NCI-H2196 treated with DMSO at 0.1 percent for 48 hours (cell line): ENCODE results near the gene RELL2.

Experiments
- DNase-seq: peaks from one replicate; lab custom pipeline; 2025; ENCODE audit not compliant: unreplicated experiment; lab: John Stamatoyannopoulos, UW

Gene RELL2

DNA sequence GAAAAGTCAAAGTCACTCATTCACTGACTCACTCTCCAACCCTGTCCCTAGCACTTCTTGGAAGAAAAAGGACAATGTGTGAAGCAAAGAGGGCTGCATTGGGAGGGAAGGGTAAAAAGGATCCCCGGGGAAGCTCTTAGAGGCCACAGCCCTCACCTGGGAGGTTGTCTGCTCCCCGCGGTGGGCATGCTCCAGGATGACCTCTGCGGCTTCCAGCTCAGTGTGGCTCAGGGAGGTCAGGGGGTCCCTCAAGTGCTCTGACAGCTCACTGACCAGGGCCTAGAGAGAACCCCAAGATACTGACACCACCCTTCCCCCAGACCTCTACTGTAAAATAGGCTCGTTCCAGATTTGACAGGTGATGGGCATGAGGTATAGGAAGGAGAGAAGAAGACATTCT lies 10.4 kb downstream of the RELL2 start:
- DNase-seq = no peak

DNA sequence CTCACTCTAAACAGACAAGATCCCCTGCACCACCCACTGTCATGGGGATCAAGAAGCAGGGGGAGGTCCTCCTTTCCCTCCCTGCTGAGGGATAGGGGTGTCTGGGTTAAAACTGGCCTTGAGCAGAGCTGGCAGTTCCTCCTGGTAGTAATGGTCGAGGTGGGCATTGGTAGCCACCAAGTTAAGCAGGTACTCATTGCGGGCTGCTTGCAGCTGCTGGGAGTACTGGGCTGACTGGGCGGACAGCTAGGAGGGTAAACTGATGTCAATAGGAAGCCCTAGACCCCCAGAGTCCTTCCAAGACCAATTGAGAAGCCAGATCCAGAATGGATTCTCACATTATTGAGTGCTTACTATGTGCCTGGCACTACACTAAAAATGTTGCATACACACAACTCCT lies 11.1 kb downstream of the RELL2 start:
- no peak for DNase-seq

DNA sequence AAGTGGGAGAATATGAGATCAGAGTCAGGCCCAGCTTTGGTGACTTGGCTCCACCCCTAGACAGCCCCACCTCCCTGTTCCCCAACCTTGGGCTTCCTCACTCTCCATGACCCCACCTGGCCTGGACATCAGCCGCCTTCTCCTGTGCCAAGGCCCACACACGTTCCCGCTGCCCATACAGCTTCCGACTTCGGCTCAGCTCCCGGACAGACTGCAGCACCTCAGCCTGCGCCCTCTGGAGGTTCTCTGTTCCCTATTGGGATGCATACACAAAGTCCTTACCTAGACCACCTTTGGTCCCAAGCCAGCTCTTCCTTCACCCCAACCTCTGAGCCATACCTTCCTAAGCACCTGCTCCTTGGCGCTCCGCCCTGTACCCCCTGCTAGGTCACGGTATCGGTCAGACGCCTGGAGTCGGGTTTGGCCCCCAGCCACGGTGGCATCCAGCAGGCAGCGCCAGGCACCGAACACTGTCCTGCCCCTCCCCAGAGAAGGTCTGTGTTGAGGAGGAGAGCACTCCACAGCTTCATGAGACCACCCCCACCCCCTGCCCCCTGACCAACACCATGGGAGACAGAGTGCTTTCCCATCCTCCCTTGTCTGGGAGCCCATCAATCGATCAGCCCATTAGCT lies 12.4 kb downstream of the RELL2 start:
- no peak for DNase-seq

DNA sequence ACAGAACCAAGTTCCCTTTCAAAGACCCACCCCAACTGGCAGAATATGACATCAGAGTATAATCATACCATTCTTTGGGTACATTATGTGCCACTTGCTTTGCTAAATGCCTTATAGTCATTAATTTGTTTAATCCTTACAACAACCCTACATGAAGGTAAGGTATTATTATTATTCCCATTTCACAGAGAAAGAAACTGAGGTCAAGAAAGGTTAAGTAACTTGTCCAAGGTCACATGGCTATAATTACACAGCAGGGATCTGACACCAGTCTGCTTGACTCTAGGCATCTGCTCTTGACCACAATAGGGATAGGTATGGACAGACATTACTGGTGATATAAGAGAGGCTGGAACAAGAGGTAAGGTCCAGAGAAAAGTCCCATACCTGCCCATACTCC lies 13.2 kb downstream of the RELL2 start:
- DNase-seq = no peak

DNA sequence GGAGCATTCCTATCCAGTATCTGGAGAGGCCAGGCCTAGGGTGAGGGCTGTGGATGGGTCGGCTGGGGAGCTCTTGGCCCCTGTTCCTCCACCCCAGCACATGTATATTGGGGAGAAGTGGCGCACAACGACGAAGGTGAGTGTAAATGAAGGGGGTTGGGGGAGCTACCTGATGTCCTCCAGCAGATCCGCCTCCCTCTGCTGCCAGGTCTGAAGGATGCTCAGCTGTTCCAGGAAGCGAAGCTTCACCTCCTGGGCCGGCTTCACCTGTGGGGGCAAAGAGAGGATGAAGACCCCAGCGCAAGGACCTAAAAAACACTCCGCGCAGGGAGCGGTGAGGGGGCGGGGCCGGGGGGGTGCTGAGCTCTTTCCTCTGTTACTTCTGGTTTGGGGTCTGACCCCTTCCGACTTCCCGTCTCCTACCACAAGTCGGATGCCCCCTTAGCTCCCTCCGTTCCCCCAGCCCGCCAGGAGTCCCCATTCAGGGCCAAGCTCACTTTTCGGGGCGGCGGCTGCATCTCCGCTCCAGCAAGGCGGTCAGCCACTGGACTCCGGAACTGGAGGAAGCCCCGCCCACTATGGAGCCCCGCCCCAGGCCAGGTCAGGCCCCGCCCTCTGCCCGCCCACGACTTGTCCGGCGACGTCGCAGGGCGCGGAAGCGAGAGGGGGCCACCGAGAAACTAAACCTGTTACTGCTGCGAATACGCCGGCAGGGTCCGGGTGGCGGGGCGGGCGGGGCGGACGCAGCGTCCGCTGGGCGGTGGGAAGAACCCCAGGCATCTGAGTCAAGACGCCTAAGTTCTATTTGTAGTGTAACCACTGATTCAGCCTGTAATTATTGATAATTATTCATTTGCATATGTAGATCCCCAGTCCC lies 14.3 kb downstream of the RELL2 start, which contains the start of gene FCHSD1:
Gene FCHSD1 (minus strand): TSS at position 568 of the 877 bp plus-strand sequence. CDS start 50 bp downstream, at position 518.
- DNase-seq = peak; percentile 73

DNA sequence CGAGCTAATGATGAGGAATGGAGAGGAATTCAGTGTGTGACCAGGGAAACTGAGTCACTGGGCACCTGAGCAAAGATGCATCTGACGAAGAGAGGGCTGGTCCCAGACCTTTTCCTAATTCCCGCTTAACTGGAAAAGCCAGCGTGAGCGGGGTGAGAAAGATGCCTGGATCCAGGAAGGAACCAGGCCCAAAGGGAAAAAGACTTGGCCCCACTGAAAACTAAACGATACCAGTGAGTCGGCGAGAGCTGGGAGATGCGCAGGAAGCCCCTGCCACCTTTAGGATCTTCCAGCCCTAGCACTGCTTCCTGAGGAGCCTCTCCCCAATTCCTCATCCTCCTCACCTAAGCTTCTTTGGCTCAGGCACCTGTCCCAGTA lies 14.9 kb downstream of the RELL2 start:
- no peak for DNase-seq

DNA sequence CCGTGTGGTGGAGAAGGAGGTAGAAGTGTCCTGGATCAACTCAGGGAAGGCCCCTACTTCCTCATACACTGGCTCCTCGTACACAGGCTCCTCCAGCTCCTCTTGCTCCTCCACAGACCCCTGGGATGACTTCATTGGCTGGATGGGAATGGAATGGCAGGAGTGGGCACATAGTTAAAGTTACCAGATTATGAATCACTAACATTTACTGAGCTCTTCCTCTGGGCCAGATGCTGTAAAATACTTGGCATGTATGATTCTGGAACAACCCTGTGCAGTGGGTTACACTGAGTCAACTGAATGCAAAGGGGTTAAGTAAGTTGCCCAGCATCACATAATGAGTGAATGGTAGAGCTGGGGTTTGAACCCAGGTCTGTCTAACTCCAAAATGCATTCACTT lies 17.5 kb downstream of the RELL2 start:
- DNase-seq = no peak

DNA sequence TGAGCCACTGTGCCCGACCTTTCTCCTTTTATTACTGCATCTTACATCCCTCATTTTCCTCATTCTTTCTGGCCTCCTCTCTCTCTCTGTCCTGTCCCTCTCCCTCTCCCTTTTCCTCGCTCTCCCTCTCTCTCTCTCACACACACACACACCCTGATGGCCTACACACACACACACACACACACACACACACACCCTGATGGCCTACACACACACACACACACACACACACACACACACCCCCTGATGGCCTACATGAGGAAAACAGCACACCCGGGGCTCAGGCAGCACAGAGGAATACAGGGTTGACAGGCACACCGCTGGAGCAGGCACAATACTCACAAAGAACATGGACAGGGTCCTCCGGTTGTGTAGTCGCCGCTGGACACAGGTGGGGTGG lies 18.2 kb downstream of the RELL2 start:
- DNase-seq = no peak

DNA sequence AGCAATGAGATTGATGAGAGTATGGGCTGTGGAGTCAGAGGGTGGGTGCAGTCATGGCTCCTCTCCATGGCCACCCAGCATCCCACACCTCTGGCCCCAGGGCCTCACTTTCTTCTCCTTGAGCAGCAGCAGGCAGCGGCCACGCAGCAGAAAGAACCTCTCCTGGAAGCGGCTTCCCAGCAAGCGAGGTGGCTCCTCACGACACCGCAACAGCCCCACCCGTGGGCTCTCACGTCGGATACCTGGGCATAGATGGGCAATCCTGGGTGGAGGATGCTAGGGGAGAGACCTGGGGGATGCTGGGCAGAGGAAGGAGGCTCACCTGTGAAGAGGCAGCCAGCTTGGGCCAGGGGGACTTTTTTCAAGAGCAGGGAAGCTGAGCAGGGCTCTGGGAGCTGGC lies 19.6 kb downstream of the RELL2 start:
- DNase-seq = no peak

DNA sequence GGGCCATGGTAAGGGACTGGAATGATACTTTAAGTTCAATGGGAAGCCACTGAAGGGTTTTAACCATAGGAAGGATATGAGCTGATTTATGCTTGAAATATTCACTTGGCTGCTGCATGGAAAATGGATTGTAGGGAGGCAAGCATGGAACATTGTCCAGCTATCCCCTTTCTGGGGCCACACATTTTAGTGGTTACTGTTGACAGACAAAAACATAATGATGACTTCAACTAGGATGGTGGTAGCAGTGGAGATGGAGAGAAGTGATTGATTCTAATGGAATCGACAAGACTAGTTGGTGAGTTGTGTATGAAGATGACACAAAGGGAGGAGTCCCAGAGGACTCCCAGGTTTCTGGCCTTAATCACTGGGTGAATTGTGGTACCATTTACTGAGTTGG lies 20.6 kb downstream of the RELL2 start:
- DNase-seq = no peak

DNA sequence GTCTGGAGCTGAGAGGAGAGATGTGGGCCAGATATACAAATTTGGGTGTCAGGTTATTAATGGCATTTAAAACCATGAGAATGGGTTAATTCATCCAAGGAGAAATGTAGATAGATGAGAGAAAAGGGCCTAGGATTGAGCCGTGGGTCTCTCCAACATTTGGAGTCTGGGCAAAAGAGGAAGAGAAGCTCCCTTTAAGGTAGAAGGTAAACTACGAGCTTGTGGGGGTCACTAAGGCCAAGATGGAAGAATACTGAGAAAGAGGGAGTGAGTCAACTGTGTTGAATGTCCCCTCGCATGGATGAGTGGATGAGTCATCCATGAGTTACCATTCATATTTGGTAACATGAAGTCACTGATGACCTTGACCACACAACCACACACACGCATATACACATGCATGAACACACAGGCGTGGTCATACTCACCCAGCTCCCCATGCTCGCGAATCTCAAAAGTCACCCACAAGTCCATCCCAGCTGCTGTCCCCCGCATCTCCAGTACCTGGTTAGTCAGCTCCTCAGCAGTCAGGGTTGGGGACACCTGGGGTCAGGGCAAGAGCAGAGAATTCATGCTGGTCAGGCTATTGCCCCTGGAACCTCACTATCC lies 21.2 kb downstream of the RELL2 start:
- DNase-seq = no peak

DNA sequence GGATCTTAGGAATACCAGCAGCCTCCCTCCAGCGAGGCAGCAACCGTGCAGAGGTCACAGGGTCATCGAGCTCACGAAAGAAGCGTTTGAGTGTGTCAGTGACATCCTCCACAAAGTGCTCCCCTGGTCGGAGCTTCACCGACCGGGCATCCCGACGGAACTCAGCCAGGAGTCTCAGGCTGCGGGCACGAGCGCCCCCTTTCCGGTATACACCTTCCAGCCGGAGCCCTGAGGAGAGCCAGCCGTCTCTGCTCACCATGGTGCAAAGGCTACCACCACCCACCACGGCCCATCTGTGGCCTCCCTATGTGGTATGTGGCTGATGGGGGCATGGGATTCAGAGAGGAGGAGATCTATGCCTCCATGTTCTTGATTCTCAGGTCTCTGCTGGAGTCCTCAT lies 25.2 kb downstream of the RELL2 start:
- no peak for DNase-seq

DNA sequence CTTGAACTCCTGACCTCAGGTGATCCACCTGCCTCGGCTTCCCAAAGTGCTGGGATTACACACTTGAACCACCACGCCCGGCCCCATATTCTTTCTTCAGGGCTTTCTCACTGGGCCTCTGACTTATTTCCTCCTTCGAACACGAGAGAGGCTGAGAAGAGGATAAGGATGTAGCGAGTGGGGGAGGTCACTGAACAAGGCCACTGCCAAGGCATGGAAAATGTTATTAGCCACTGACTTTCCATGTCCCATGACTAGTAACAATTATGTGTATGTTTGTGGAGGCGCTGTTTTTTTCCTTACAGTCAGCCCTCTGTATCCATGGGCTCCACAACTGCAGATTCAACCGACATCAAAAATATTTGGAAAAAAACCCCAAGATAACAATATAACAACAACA lies 26.7 kb downstream of the RELL2 start:
- DNase-seq = no peak

DNA sequence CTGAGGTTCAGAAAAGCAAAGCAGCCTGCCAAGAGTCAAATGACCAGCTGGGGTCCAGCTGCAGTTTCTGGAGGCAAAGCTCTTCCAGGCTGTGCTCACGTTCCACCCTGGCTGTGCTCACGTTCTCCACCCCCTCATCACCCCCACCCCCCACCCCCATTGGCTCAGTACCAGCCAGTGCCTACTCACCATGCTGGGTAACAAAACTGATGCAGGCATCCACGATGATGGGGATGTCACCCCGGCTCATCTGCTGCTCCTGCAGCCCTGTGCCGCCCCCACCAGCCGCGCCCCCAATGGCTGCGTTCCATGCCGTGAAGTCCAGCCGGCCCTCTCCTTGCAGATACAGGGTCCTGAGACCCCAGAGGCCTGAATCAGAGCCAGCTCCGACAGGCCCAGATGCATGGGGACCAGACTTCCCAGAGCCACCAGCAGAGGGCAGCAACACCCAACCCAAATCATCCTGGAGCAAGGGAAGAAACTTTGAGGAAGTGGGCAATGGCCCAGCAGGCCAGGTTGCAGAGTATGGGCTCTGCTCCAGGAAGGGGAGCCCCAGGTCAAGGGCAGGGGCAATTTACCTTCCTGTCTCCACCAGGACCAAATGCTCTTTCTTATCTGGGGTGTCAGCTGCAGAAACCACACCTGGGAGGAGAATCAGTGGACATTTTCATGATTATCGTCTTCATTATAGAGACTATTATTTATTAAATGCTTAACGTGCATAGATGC lies 28.1 kb downstream of the RELL2 start:
- DNase-seq = peak; percentile 29

DNA sequence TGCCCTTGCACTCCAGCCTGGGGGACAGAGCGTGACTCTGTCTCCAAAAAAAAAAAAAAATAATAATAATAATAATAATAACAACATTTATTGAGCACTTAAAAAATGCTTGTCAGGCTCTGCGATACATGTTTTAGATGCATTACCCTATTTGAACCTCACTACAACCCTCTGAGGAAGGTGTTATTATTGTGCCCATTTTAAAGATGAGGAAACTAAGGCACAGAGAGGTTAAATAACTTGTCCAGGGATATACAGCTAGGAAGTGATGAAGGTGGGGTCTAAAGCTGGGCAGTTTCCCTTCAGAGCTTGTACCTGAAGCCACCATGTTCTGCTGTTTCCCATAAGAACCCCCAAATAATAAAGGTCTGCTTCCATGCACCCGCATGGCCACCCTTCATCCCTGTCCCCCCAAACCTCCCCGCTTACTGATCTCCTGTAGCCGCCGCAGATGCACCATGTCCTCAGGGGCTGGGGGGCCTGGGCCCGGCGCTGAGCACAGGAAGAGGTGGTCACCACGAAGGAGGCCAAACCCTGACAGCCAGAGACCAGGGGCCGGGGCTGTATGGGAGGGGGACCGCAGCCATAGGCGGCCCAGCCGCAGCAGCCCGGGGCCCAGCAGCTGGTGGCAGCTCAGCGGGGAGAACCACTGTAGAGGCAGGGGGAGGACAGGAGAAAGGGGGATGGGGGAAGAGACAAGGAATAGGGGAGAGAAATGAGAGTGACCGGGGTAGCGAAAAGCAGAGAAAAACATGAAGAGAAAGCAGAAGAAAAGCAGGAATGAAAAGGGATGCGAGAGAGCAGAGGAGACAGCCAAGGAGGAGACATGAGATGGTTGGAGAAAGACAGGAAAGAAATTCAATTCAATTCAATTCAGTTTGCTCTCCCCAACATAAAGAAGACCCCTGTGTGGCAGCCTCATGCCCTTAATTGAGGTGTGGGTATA lies 29.5 kb downstream of the RELL2 start:
- no peak for DNase-seq

DNA sequence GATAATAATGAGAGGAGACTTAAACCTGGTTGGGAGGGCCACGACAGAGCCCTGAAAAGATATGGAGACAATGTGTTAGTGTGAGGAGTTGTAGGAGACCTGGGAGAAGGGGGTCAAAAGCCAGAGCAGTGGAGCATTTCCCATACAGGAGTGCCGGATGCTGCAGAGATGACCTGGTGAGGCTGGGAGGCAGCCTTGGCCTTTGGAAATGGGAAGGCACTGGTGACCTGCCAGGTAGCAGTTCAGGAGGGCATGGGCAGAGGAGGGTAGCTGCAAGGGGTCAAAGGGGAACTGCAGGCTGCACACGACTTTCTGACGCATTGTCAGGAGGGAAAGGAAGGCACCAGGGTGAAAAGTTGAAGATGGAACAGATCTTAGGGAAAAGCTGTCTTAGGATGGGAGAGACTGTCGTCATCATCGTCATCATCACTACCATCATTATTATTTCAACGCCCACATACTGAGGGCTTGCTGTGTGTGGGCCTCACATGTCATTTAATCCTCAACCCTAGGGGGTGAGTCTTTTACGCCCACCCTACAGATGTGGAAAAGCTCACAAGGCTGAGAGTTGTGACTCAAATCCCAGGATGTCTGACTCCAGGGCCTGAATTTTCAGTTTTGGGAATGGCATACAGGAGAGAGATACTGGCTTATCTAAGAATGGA lies 31.9 kb downstream of the RELL2 start:
- no peak for DNase-seq

DNA sequence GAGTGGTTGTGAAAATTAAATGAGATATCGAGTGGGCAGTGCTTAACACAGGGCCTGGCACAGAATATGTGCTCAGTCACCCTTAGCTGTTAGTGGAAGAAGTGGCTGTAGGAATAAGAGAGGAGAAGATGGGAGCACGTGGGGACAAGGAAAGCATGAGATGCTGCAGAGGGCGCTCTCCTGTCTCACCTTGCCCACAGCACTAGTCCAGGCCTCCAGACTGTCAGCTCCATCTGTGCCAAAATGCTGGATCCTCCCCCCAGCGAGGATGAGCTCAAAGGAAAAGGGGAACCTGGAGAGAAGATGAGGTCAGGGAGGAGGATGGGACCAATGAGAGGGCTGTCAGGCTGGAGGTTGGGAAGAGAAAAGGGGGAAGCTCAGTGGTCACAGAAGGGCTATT lies 32.7 kb downstream of the RELL2 start:
- no peak for DNase-seq

DNA sequence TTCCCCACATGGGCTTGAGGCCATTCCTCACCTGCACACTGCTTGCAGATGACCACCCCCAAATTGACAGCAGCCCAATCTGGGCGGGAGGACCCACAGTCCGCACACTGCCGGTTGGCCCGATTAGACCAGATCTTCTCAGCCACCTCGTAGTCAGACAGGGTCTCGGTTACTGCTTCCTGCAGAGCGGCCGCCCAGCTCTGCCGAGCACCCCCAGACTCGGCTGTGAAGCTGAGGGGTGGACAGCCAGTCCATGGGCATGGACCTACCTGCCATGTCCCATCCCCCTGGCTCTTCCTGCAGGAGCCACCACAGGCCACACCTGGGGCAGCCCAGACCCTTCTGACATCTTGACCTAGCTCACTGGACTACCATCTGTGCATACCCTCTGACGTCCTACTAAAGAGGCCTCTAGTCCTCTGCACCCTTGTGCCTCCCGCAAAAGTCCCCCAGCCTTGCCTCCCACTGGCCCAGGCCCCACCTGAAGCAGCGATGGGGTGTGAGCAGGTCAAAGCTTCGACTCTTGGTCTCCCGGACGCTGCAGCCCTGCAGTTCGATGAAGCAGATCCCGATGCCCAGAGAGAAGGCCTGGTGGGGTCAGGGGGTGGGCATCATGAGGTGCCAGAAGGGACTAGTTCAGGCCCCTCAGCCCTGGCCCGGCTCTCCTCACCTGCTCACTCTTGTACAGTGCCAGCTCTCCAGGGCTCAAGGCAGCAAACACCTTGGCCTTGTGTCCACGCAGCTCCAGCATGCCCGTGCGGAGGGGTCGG lies 35.5 kb downstream of the RELL2 start:
- DNase-seq = no peak
